GM12878 (cell line): ENCODE measurements around the gene IGSF1.

Experiments
- BACH1 ChIP-seq: fragments of 450-650 bp; IDR thresholded peaks from 2 replicates; pipeline ENCODE4 v1.6.1; 2017; ENCODE audit warnings: mild to moderate bottlenecking, borderline replicate concordance
- EGR1 ChIP-seq, 2 experiments: IDR thresholded peaks; 1 replicate in 1 of 2; 2 replicates in 1 of 2; pipeline ENCODE4 v1.6.1; 2011 to 2012; ENCODE audit warnings: low read depth in 2 of 2, low read length in 2 of 2, borderline replicate concordance in 1 of 2, mild to moderate bottlenecking in 1 of 2, moderate library complexity in 1 of 2
- EZH2 ChIP-seq: IDR thresholded peaks from 2 replicates; pipeline ENCODE4 v1.6.1; 2012; ENCODE audit warnings: low read depth, mild to moderate bottlenecking, control low read depth, inconsistent platforms, low read length, borderline replicate concordance; ENCODE audit not compliant: control insufficient read depth
- JUND ChIP-seq: IDR thresholded peaks from 2 replicates; pipeline ENCODE4 v1.6.1; 2012; ENCODE audit warnings: low read depth, mild to moderate bottlenecking, low read length, improper control_type of control experiment, moderate library complexity
- PAX8 ChIP-seq: fragments of 450-650 bp; IDR thresholded peaks from 2 replicates; pipeline ENCODE4 v1.6.1; 2017; ENCODE audit warnings: mild to moderate bottlenecking, moderate library complexity
- POLR2AphosphoS5 ChIP-seq: IDR thresholded peaks from 2 replicates; pipeline ENCODE4 v1.6.1; 2011; ENCODE audit warnings: mild to moderate bottlenecking, low read length, inconsistent platforms
- RAD21 ChIP-seq: IDR thresholded peaks from 2 replicates; pipeline ENCODE4 v1.6.1; 2011; ENCODE audit warnings: mild to moderate bottlenecking, low read depth, low read length, moderate library complexity; ENCODE audit not compliant: insufficient read depth
- SIN3A ChIP-seq: IDR thresholded peaks from 2 replicates; pipeline ENCODE4 v1.6.1; 2012; ENCODE audit warnings: low read depth, low read length, improper control_type of control experiment
- SUZ12 ChIP-seq: fragments of 200-600 bp; sonication (generic); IDR thresholded peaks from one replicate; pipeline ENCODE4 v1.6.1; 2018; ENCODE audit warnings: antibody characterized with exemption, mild to moderate bottlenecking; ENCODE audit not compliant: unreplicated experiment
- ZZZ3 ChIP-seq: IDR thresholded peaks from 2 replicates; pipeline ENCODE4 v1.6.1; 2011; ENCODE audit warnings: low read depth; ENCODE audit not compliant: control insufficient read depth, insufficient read length
- TF ChIP-seq, protein P1 (sequence below), 3 experiments: IDR thresholded peaks in 2 of 3; conservative IDR thresholded peaks in 1 of 3; 2 replicates each; pipeline ENCODE4 v1.5.1; 2011; ENCODE audit warnings: low read depth in 3 of 3, low read length in 3 of 3, mild to moderate bottlenecking in 3 of 3, control low read depth in 2 of 3, moderate library complexity in 2 of 3, inconsistent platforms in 1 of 3, mixed read lengths in 1 of 3; ENCODE audit not compliant: control insufficient read depth in 2 of 3, insufficient read depth in 1 of 3; ENCODE audit errors: extremely low read depth in 1 of 3
- TF ChIP-seq, protein P2 (sequence below): IDR thresholded peaks from 2 replicates; pipeline ENCODE4 v1.6.1; 2011; ENCODE audit warnings: low read depth, low read length, improper control_type of control experiment, borderline replicate concordance

DNA sequence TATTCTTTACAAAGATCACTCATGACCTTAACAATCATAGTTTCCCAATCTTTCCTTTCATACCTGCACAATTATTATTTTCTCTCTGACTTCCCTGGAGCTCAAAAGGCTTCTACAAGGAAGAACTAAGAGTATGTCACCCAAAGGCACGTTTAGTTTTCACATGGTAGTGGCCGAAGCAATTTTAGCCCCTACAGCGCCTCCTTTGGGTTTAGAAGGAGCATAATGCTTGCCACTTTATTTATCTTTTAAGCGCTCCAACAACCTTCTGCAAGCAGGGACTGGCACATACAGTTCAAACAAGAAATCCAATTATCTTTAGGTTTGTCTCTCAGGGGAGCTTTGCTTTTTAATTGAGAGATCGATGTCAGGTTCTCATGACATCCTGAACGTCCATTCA is 42.0 kb upstream of the IGSF1 start:
- TF ChIP-seq SUZ12 (no peak), PAX8 (no peak), ZZZ3 (no peak), SIN3A (no peak), JUND (no peak), BACH1 (no peak), EGR1 (IDR thresholded peaks at IDR 0.05; ENCODE audit: borderline replicate concordance in 1 of 2, low read depth in 2 of 2, low read length in 2 of 2) (no peak), POLR2AphosphoS5 (no peak), EZH2 (no peak), RAD21 (no peak)
- TF ChIP-seq, protein P1, sequence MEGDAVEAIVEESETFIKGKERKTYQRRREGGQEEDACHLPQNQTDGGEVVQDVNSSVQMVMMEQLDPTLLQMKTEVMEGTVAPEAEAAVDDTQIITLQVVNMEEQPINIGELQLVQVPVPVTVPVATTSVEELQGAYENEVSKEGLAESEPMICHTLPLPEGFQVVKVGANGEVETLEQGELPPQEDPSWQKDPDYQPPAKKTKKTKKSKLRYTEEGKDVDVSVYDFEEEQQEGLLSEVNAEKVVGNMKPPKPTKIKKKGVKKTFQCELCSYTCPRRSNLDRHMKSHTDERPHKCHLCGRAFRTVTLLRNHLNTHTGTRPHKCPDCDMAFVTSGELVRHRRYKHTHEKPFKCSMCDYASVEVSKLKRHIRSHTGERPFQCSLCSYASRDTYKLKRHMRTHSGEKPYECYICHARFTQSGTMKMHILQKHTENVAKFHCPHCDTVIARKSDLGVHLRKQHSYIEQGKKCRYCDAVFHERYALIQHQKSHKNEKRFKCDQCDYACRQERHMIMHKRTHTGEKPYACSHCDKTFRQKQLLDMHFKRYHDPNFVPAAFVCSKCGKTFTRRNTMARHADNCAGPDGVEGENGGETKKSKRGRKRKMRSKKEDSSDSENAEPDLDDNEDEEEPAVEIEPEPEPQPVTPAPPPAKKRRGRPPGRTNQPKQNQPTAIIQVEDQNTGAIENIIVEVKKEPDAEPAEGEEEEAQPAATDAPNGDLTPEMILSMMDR (IDR thresholded peaks at IDR 0.05 in 2 of 3, conservative IDR thresholded peaks at IDR 0.05 in 1 of 3; ENCODE audit: control insufficient read depth in 2 of 3, extremely low read depth in 1 of 3, insufficient read depth in 1 of 3, low read depth in 3 of 3, low read length in 3 of 3) = no peak
- TF ChIP-seq, protein P2, sequence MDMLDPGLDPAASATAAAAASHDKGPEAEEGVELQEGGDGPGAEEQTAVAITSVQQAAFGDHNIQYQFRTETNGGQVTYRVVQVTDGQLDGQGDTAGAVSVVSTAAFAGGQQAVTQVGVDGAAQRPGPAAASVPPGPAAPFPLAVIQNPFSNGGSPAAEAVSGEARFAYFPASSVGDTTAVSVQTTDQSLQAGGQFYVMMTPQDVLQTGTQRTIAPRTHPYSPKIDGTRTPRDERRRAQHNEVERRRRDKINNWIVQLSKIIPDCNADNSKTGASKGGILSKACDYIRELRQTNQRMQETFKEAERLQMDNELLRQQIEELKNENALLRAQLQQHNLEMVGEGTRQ = no peak
